ENCODE measurements around the gene HBS1L.

HBS1L gene

GRCh38 chr6:135036731-135037420 lies 17.7 kb downstream of the HBS1L start:
- DNase-seq (ENCODE audit: low read depth): no peak

GRCh38 chr6:135033238-135033637 lies 21.4 kb downstream of the HBS1L start:
- DNase-seq (ENCODE audit: low read depth): no peak

GRCh38 chr6:135030532-135031178 lies 24.0 kb downstream of the HBS1L start:
- no peak for DNase-seq (ENCODE audit: low read depth)

GRCh38 chr6:135030056-135030473 lies 24.6 kb downstream of the HBS1L start:
- no peak for DNase-seq (ENCODE audit: low read depth)

GRCh38 chr6:135025775-135026174 lies 28.8 kb downstream of the HBS1L start:
- no peak for DNase-seq (ENCODE audit: low read depth)

GRCh38 chr6:135025175-135025574 lies 29.4 kb downstream of the HBS1L start:
- DNase-seq (ENCODE audit: low read depth): no peak

GRCh38 chr6:135022050-135022697 lies 32.4 kb downstream of the HBS1L start:
- no peak for DNase-seq (ENCODE audit: low read depth)

GRCh38 chr6:135021310-135022049 lies 33.1 kb downstream of the HBS1L start:
- no peak for DNase-seq (ENCODE audit: low read depth)

GRCh38 chr6:135018941-135019340 lies 35.7 kb downstream of the HBS1L start:
- DNase-seq (ENCODE audit: low read depth): no peak

- DNase-seq (ENCODE audit: low read depth): no peak
Observed at GRCh38 chr6:135018052-135018451, 36.6 kb downstream of the HBS1L start.

- DNase-seq (ENCODE audit: low read depth): no peak
Observed at GRCh38 chr6:135014353-135014832, 40.2 kb downstream of the HBS1L start.

GRCh38 chr6:135013211-135013610 lies 41.4 kb downstream of the HBS1L start:
- no peak for DNase-seq (ENCODE audit: low read depth)

GRCh38 chr6:135012764-135013163 lies 41.9 kb downstream of the HBS1L start:
- no peak for DNase-seq (ENCODE audit: low read depth)

GRCh38 chr6:135012349-135012748 lies 42.3 kb downstream of the HBS1L start:
- DNase-seq (ENCODE audit: low read depth): no peak

- DNase-seq (ENCODE audit: low read depth): no peak
Observed at GRCh38 chr6:135008941-135009290, 45.7 kb downstream of the HBS1L start.

GRCh38 chr6:135008072-135008940 lies 46.3 kb downstream of the HBS1L start:
- no peak for DNase-seq (ENCODE audit: low read depth)

GRCh38 chr6:135006386-135006914 lies 48.2 kb downstream of the HBS1L start:
- no peak for DNase-seq (ENCODE audit: low read depth)

GRCh38 chr6:135004399-135004798 lies 50.2 kb downstream of the HBS1L start:
- no peak for DNase-seq (ENCODE audit: low read depth)

GRCh38 chr6:135002974-135003703 lies 51.5 kb downstream of the HBS1L start:
- DNase-seq (ENCODE audit: low read depth): no peak

- no peak for DNase-seq (ENCODE audit: low read depth)
Observed at GRCh38 chr6:135002229-135002844, 52.3 kb downstream of the HBS1L start.

Data from T-helper 22 cell (primary cell).